ENCODE results near the gene HOXA5. TPM values are rescaled to one million over a fixed set of nuclear protein-coding genes. Genes with fewer than 3 reads are reported as not detected.

HOXA5 gene
- total RNA-seq, 1 donor from 2014 or later: not detected

DNA sequence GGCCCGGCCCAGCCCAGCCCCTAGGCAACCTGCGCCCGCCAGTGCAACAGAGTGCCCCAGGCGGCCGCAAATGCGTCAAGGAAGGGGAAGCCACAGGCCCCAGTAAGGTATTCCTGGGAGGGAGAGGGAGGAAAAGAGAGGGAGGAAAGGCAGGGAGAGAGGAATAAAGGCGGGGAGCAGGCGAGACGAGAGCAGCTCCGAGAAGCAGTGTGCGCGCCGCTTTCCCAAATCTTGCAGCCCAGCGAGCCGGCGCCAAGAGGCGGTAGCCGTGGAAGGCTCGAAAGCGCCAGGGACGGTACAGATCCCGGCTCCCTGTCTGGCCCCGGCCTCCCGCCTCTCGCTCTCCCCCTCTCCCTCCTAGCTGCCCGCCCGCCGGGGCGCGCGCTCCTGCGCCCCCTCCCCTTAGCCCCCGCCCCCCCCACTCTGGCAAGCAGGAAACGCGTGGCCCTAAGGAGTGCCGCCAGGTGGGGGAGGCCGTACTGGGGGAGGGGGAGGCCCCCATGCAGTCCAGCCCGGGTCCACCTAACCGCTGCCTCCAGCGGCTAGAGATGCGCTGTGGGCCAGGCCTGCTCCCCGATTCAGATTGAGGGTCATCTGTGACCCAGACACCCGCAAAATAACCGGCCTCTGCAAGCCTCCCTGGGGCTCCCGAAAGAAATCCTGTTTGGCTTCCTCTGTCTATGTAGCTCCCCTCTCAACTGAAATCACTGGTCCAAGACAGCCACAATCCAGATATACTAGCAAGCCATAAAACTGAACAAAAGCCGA lies 26.4 kb upstream of the HOXA5 start:
- Mint-ChIP-seq H3K27me3 (ENCODE audit: unreplicated experiment) (peaks cover 37% of the 10 kb centered on the region), H3K9me3 (ENCODE audit: unreplicated experiment) (peaks cover 18% of the 10 kb centered on the region), H3K4me3 (ENCODE audit: unreplicated experiment) (no peak overlapping the region), H3K4me1 (ENCODE audit: low read depth, unreplicated experiment) (peaks cover 2% of the 10 kb centered on the region), H3K36me3 (ENCODE audit: unreplicated experiment) (peaks cover 4% of the 10 kb centered on the region), H3K27ac (ENCODE audit: unreplicated experiment) (no peak overlapping the region)
- DNase-seq: peak; percentile 46
- TF ChIP-seq, protein P1, sequence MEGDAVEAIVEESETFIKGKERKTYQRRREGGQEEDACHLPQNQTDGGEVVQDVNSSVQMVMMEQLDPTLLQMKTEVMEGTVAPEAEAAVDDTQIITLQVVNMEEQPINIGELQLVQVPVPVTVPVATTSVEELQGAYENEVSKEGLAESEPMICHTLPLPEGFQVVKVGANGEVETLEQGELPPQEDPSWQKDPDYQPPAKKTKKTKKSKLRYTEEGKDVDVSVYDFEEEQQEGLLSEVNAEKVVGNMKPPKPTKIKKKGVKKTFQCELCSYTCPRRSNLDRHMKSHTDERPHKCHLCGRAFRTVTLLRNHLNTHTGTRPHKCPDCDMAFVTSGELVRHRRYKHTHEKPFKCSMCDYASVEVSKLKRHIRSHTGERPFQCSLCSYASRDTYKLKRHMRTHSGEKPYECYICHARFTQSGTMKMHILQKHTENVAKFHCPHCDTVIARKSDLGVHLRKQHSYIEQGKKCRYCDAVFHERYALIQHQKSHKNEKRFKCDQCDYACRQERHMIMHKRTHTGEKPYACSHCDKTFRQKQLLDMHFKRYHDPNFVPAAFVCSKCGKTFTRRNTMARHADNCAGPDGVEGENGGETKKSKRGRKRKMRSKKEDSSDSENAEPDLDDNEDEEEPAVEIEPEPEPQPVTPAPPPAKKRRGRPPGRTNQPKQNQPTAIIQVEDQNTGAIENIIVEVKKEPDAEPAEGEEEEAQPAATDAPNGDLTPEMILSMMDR (IDR thresholded peaks at IDR 0.05; ENCODE audit: partially characterized antibody, unreplicated experiment): no peak

DNA sequence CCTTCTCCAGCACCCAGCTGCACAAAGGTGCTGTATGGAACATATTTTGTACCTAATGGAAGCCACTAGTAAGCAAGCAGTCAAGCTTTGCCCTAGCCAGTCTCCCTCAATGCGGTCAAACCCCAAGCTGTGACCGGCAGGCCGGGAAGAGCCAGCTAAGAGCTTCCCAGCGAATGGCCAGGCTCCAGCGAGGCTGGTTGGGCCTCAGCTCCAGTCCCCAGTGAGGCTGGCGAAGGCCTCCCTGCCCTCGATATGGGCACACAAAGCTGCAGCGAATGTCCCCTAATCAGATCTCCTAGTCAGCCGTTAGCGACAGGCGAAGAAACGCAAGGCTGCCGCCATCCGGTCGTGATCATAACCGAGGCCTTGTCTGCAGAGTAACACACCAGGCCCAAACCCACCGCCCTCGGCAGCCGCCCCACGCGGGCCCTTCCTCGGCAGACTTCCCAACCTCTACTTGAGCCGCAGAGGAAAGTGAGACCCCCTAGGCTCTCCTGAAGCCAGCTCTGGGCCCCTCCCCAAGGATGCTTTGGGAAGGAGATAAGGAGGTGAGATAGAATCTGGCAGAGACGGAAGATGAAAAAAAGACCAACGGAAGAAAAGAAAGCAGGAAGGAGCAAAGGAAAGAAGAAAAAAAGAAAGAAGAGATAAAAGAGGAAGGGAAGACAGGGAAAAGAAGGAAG lies 24.9 kb upstream of the HOXA5 start:
- peak; percentile 48 for DNase-seq
- peaks cover 49% of the 10 kb centered on the region for H3K27me3 Mint-ChIP-seq (ENCODE audit: unreplicated experiment)
- no peak overlapping the region for H3K27ac Mint-ChIP-seq (ENCODE audit: unreplicated experiment)
- H3K4me1 Mint-ChIP-seq (ENCODE audit: low read depth, unreplicated experiment): peaks cover 2% of the 10 kb centered on the region
- H3K9me3 Mint-ChIP-seq (ENCODE audit: unreplicated experiment): peaks cover 20% of the 10 kb centered on the region
- H3K4me3 Mint-ChIP-seq (ENCODE audit: unreplicated experiment): peak overlapping the region; percentile 5
- H3K36me3 Mint-ChIP-seq (ENCODE audit: unreplicated experiment): peaks cover 4% of the 10 kb centered on the region
- TF ChIP-seq, protein P1 (IDR thresholded peaks at IDR 0.05; ENCODE audit: partially characterized antibody, unreplicated experiment): no peak

DNA sequence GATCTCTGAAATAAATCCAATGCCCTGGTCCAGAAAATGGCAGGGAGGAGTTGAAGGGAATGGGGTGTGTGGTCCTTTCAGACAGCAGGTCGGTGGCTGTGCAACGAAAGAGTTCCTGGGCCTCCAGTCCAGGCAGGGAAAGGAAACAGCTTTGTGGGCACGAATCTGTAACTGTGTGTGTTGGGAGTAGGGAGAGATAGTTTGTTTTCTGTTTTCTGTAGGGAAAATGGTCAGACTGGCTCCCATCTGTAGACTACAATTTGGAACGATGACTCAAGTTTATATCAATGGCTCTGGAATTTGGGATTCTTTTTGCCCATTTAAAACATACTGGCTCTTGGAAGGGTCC lies 24.4 kb upstream of the HOXA5 start:
- H3K4me3 Mint-ChIP-seq (ENCODE audit: unreplicated experiment): no peak overlapping the region
- H3K27me3 Mint-ChIP-seq (ENCODE audit: unreplicated experiment): peaks cover 51% of the 10 kb centered on the region
- peaks cover 20% of the 10 kb centered on the region for H3K9me3 Mint-ChIP-seq (ENCODE audit: unreplicated experiment)
- TF ChIP-seq, protein P1 (IDR thresholded peaks at IDR 0.05; ENCODE audit: partially characterized antibody, unreplicated experiment): no peak
- DNase-seq: peak; percentile 8
- peaks cover 2% of the 10 kb centered on the region for H3K4me1 Mint-ChIP-seq (ENCODE audit: low read depth, unreplicated experiment)
- H3K36me3 Mint-ChIP-seq (ENCODE audit: unreplicated experiment): peaks cover 4% of the 10 kb centered on the region
- no peak overlapping the region for H3K27ac Mint-ChIP-seq (ENCODE audit: unreplicated experiment)

DNA sequence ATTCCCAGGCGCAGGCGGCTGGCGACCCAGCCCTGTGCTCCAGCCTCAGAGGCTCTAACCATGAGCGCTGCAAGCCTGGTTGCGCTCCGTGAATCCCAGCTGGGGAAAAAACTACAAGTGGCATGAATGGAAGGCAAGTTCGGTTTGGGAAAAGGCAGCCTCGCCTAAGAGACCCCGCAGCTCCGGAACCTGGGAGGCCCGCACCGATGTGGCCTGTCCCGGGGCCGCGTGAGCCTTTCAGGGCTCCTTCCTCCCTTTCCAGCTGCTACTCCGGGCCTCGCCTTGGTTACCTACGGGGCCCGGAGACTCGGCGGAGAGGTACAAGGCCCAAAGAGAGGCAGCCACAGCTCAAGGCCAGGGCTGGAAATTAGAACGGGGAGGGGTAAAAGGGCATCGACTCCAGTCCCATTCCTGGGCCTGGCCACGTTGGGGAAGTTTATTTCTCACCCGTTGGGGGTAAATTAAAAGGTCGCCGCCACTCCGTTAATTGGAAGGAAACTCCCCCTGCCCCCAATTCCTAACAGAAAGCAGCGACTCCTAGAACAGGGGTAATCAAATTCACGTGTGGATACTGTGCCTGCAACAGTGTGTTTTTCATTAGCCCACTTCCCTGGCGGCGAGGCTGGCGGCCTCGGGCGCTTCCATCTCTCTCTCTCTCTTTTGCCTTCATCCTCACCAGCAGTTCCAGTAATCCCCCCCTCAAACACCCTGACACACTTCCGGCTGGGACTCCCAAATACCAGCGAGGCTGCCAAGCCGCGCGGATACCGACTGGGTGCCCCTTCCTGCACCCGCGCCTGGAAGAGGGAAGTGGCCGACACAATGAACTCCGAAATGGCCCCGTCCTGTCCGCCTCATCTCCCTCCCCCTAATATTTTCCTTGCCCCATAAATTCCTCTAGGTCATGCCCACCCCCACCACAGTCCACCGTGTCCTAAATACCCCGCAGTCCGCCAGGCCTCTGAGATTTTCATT lies 23.3 kb upstream of the HOXA5 start:
- Mint-ChIP-seq H3K36me3 (ENCODE audit: unreplicated experiment) (peaks cover 4% of the 10 kb centered on the region), H3K27ac (ENCODE audit: unreplicated experiment) (no peak overlapping the region), H3K9me3 (ENCODE audit: unreplicated experiment) (peaks cover 20% of the 10 kb centered on the region), H3K4me1 (ENCODE audit: low read depth, unreplicated experiment) (peaks cover 2% of the 10 kb centered on the region), H3K27me3 (ENCODE audit: unreplicated experiment) (peaks cover 48% of the 10 kb centered on the region), H3K4me3 (ENCODE audit: unreplicated experiment) (no peak overlapping the region)
- DNase-seq: peak; percentile 9
- TF ChIP-seq, protein P1 (IDR thresholded peaks at IDR 0.05; ENCODE audit: partially characterized antibody, unreplicated experiment): no peak

All from glutamatergic neuron (in vitro differentiated cells).